ENCODE results near the gene CLCN4. TPM values are rescaled to one million over a fixed set of nuclear protein-coding genes. Genes with fewer than 3 reads are reported as not detected.

CLCN4 gene
- total and polyA plus RNA-seq, 10 of the 15 experiments (the other 5 are each of a cell fraction or from before 2014, with no cell fraction given) = 0.90 to 6.9 (median 2.9) TPM

DNA sequence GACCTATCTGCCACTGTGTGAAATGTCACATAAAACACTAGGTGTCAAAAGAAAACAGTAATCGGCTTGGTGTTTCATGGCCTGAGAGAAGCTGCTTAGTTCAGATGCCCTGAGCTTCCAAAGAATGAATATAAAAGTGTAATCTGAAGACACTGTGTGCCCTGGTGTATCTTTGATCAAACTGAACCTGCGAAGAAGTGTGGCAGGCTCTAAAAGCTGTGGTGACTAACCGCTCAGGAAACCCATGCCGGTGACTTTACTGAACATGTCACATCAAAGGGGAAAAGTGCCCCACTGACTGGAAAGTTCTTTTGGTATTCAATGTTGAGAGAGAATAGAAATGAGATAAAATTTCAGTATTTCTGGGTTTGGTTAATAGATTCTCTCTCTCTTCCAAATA is 89.1 kb downstream of the CLCN4 start:
- DNase-seq (ENCODE audit: low read depth, low spot score) (no peak), ATAC-seq (no peak), FAIRE-seq (no peak)
- ChIA-PET RAD21 (ENCODE audit: unreplicated experiment) (no interaction called here), SMC1A (ENCODE audit: uncharacterized antibody, unreplicated experiment) (interaction anchor here (0.9 to 1.6 kb wide), 3 partner anchors 16 to 55 kb away, joined by 3 to 4 read pairs (median 4); no protein-coding TSS in a partner anchor), CTCF (interaction anchor here (1.1 kb wide), 1 partner anchor 9 kb away, joined by 3 read pairs; no protein-coding TSS in a partner anchor), POLR2A (no interaction called here)
- 30% methylated on average over 4 of the region's 4 CpGs for WGBS (ENCODE audit: insufficient coverage, insufficient replicate concordance, low lambda C conversion rate, missing lambda C conversion rate)
- no peaks in the 10 kb centered on the region for H3K9me3 ChIP-seq (replicated peaks; ENCODE audit: control insufficient read depth, insufficient read depth, low read length)
- no peaks in the 10 kb centered on the region for H3K4me1 ChIP-seq (ENCODE audit: control insufficient read depth, insufficient read depth, low read length)
- H4K20me1 ChIP-seq (ENCODE audit: control insufficient read depth, insufficient read depth) = no peaks in the 10 kb centered on the region
- no peak overlapping the region for H3K27ac ChIP-seq (ENCODE audit: control insufficient read depth, insufficient read depth)
- BruUV-seq (replicated peaks) = no TSS peak
- no peak overlapping the region for H3K9ac ChIP-seq (ENCODE audit: control insufficient read depth, insufficient read depth, low read length)
- no peak overlapping the region for H2AFZ ChIP-seq (ENCODE audit: control insufficient read depth, low read depth, low read length)
- intact Hi-C loops (cut with micrococcal nuclease; ENCODE audit: unreplicated experiment) = no loop called here
- H3K27me3 ChIP-seq (replicated peaks in 1 of 2; ENCODE audit: control insufficient read depth in 2 of 2, insufficient read depth in 2 of 2, low read length in 1 of 2) = no peaks in the 10 kb centered on the region
- H3K36me3 ChIP-seq (ENCODE audit: control insufficient read depth in 2 of 2, insufficient read depth in 2 of 2, low read length in 1 of 2) = no peaks in the 10 kb centered on the region
- in situ Hi-C loops (cut with MboI) = no loop called here
- H3K79me2 ChIP-seq (ENCODE audit: control insufficient read depth, insufficient read depth, low read length) = no peaks in the 10 kb centered on the region
- H3K4me2 ChIP-seq (ENCODE audit: control insufficient read depth, insufficient read depth) = no peak overlapping the region
- no peak overlapping the region for H3K4me3 ChIP-seq
- TF ChIP-seq, protein P1, sequence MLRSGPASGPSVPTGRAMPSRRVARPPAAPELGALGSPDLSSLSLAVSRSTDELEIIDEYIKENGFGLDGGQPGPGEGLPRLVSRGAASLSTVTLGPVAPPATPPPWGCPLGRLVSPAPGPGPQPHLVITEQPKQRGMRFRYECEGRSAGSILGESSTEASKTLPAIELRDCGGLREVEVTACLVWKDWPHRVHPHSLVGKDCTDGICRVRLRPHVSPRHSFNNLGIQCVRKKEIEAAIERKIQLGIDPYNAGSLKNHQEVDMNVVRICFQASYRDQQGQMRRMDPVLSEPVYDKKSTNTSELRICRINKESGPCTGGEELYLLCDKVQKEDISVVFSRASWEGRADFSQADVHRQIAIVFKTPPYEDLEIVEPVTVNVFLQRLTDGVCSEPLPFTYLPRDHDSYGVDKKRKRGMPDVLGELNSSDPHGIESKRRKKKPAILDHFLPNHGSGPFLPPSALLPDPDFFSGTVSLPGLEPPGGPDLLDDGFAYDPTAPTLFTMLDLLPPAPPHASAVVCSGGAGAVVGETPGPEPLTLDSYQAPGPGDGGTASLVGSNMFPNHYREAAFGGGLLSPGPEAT (IDR thresholded peaks at IDR 0.05; ENCODE audit: low read depth) = no peak
- TF ChIP-seq NFXL1 (IDR thresholded peaks at IDR 0.05; ENCODE audit: borderline replicate concordance) (no peak), MTA2 (IDR thresholded peaks at IDR 0.05; ENCODE audit: low read depth) (no peak), ZNF622 (IDR thresholded peaks at IDR 0.05) (no peak), NBN (IDR thresholded peaks at IDR 0.05) (no peak), RFX5 (IDR thresholded peaks at IDR 0.05; ENCODE audit: low read depth, low read length) (no peak), ATF7 (IDR thresholded peaks at IDR 0.05; ENCODE audit: low read depth) (no peak), SIX5 (IDR thresholded peaks at IDR 0.05; ENCODE audit: low read depth, low read length, severe bottlenecking) (no peak), IKZF1 (conservative IDR thresholded peaks at IDR 0.05) (no peak)
- TF ChIP-seq, protein P2, sequence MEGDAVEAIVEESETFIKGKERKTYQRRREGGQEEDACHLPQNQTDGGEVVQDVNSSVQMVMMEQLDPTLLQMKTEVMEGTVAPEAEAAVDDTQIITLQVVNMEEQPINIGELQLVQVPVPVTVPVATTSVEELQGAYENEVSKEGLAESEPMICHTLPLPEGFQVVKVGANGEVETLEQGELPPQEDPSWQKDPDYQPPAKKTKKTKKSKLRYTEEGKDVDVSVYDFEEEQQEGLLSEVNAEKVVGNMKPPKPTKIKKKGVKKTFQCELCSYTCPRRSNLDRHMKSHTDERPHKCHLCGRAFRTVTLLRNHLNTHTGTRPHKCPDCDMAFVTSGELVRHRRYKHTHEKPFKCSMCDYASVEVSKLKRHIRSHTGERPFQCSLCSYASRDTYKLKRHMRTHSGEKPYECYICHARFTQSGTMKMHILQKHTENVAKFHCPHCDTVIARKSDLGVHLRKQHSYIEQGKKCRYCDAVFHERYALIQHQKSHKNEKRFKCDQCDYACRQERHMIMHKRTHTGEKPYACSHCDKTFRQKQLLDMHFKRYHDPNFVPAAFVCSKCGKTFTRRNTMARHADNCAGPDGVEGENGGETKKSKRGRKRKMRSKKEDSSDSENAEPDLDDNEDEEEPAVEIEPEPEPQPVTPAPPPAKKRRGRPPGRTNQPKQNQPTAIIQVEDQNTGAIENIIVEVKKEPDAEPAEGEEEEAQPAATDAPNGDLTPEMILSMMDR (IDR thresholded peaks at IDR 0.05 in 2 of 3, conservative IDR thresholded peaks at IDR 0.05 in 1 of 3; ENCODE audit: control insufficient read depth in 2 of 3, extremely low read depth in 1 of 3, insufficient read depth in 1 of 3, low read depth in 3 of 3, low read length in 3 of 3) = no peak
- TF ChIP-seq, protein P3, sequence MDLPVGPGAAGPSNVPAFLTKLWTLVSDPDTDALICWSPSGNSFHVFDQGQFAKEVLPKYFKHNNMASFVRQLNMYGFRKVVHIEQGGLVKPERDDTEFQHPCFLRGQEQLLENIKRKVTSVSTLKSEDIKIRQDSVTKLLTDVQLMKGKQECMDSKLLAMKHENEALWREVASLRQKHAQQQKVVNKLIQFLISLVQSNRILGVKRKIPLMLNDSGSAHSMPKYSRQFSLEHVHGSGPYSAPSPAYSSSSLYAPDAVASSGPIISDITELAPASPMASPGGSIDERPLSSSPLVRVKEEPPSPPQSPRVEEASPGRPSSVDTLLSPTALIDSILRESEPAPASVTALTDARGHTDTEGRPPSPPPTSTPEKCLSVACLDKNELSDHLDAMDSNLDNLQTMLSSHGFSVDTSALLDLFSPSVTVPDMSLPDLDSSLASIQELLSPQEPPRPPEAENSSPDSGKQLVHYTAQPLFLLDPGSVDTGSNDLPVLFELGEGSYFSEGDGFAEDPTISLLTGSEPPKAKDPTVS (IDR thresholded peaks at IDR 0.05; ENCODE audit: low read depth, low read length) = no peak
- TF ChIP-seq, protein P4, sequence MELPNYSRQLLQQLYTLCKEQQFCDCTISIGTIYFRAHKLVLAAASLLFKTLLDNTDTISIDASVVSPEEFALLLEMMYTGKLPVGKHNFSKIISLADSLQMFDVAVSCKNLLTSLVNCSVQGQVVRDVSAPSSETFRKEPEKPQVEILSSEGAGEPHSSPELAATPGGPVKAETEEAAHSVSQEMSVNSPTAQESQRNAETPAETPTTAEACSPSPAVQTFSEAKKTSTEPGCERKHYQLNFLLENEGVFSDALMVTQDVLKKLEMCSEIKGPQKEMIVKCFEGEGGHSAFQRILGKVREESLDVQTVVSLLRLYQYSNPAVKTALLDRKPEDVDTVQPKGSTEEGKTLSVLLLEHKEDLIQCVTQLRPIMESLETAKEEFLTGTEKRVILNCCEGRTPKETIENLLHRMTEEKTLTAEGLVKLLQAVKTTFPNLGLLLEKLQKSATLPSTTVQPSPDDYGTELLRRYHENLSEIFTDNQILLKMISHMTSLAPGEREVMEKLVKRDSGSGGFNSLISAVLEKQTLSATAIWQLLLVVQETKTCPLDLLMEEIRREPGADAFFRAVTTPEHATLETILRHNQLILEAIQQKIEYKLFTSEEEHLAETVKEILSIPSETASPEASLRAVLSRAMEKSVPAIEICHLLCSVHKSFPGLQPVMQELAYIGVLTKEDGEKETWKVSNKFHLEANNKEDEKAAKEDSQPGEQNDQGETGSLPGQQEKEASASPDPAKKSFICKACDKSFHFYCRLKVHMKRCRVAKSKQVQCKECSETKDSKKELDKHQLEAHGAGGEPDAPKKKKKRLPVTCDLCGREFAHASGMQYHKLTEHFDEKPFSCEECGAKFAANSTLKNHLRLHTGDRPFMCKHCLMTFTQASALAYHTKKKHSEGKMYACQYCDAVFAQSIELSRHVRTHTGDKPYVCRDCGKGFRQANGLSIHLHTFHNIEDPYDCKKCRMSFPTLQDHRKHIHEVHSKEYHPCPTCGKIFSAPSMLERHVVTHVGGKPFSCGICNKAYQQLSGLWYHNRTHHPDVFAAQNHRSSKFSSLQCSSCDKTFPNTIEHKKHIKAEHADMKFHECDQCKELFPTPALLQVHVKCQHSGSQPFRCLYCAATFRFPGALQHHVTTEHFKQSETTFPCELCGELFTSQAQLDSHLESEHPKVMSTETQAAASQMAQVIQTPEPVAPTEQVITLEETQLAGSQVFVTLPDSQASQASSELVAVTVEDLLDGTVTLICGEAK (IDR thresholded peaks at IDR 0.05; ENCODE audit: borderline replicate concordance) = no peak

Measured in GM12878 (cell line).